Transverse colon (tissue), 4 donors: Measurements from ENCODE around the gene FLVCR1.

Source experiments
- POLR2A ChIP-seq: fragments of 450-650 bp; IDR thresholded peaks from one replicate; pipeline ENCODE4 v1.6.1; 2016; ENCODE audit warnings: antibody characterized with exemption, mild to moderate bottlenecking, moderate library complexity
- POLR2AphosphoS5 ChIP-seq, 3 donors: sonication (generic); formaldehyde crosslinking; IDR thresholded peaks; one replicate each; pipeline ENCODE4 v1.6.1; 2016; ENCODE audit warnings: antibody characterized with exemption in 3 of 3
- TF ChIP-seq, protein P1 (sequence below), 5 experiments: fragments of 200-600 bp in 3 of 5; fragments of 450-650 bp in 2 of 5; sonication (generic) in 3 of 5; IDR thresholded peaks; 1 replicate in 2 of 5; 2 replicates in 3 of 5; pipeline ENCODE4 v1.5.1; 2016 to 2017; ENCODE audit warnings: antibody characterized with exemption in 5 of 5, inconsistent platforms in 3 of 5, mild to moderate bottlenecking in 2 of 5, moderate library complexity in 1 of 5

DNA sequence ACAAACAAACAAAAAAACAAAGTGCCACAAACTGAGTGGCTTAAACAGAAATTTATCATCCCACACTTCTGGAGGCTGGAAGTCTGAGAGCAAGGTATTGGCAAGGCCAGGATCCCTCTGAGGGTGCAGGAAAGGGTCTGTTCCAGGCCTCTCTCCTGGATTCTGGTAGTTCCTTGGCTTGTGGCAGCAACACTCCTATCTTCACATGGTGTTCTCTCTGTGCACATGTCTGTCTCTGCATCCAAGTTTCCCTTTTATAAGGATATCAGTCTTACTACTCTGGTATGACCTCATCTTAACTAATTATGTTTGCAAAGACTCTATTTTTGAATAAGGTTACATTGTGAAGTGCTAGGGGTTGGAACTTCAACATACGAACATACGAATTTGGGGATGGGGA lies 87.0 kb downstream of the FLVCR1 start:
- no peak for TF ChIP-seq POLR2A
- TF ChIP-seq, protein P1, sequence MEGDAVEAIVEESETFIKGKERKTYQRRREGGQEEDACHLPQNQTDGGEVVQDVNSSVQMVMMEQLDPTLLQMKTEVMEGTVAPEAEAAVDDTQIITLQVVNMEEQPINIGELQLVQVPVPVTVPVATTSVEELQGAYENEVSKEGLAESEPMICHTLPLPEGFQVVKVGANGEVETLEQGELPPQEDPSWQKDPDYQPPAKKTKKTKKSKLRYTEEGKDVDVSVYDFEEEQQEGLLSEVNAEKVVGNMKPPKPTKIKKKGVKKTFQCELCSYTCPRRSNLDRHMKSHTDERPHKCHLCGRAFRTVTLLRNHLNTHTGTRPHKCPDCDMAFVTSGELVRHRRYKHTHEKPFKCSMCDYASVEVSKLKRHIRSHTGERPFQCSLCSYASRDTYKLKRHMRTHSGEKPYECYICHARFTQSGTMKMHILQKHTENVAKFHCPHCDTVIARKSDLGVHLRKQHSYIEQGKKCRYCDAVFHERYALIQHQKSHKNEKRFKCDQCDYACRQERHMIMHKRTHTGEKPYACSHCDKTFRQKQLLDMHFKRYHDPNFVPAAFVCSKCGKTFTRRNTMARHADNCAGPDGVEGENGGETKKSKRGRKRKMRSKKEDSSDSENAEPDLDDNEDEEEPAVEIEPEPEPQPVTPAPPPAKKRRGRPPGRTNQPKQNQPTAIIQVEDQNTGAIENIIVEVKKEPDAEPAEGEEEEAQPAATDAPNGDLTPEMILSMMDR (IDR thresholded peaks at IDR 0.05): no peak
- no peak for TF ChIP-seq POLR2AphosphoS5 (IDR thresholded peaks at IDR 0.05)
